Mammary epithelial cell (primary cell): ENCODE measurements around the gene CNTRL.

ENCODE experiments used
- EZH2 ChIP-seq: IDR thresholded peaks from 2 replicates; pipeline ENCODE4 v1.6.1; 2012; ENCODE audit warnings: low read length, inconsistent platforms, borderline replicate concordance
- TF ChIP-seq, protein P1 (sequence below), 2 donors: IDR thresholded peaks in 1 of 2; conservative IDR thresholded peaks in 1 of 2; 2 replicates each; pipeline ENCODE4 v1.5.1; 2011 to 2012; ENCODE audit warnings: inconsistent platforms in 2 of 2, low read length in 2 of 2, mild to moderate bottlenecking in 2 of 2, control low read depth in 1 of 2, low read depth in 1 of 2; ENCODE audit not compliant: insufficient read depth in 1 of 2; ENCODE audit errors: extremely low read depth in 1 of 2

DNA sequence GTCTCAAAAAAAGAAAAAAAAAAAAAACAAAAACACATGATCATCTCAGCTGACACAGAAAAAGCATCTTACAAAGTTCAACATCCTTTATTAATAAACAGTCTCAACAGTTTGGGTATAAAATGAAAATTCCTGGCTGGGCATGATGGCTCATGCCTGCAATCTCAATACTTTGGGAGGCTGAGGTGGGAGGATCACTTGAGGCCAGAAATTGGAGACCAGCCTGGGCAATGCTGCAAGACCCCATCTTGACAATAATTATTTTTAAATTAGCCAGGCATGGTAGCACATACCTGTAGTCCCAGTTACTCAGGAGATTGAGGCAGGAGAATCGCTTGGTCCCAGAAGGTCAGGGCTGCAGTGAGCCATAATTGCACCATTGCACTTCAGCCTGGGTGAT is 7.9 kb upstream of the CNTRL start:
- TF ChIP-seq, protein P1, sequence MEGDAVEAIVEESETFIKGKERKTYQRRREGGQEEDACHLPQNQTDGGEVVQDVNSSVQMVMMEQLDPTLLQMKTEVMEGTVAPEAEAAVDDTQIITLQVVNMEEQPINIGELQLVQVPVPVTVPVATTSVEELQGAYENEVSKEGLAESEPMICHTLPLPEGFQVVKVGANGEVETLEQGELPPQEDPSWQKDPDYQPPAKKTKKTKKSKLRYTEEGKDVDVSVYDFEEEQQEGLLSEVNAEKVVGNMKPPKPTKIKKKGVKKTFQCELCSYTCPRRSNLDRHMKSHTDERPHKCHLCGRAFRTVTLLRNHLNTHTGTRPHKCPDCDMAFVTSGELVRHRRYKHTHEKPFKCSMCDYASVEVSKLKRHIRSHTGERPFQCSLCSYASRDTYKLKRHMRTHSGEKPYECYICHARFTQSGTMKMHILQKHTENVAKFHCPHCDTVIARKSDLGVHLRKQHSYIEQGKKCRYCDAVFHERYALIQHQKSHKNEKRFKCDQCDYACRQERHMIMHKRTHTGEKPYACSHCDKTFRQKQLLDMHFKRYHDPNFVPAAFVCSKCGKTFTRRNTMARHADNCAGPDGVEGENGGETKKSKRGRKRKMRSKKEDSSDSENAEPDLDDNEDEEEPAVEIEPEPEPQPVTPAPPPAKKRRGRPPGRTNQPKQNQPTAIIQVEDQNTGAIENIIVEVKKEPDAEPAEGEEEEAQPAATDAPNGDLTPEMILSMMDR (conservative IDR thresholded peaks at IDR 0.05 in 1 of 2, IDR thresholded peaks at IDR 0.05 in 1 of 2; ENCODE audit: extremely low read depth in 1 of 2, insufficient read depth in 1 of 2, low read depth in 1 of 2, low read length in 2 of 2): no peak
- no peak for TF ChIP-seq EZH2
